NCI-H2171 treated with DMSO at 0.1 percent for 48 hours (cell line): ENCODE data around the gene KDM5B.
"Not testable (repeated sequence)": the region's sequence is repeated elsewhere in the genome, so short reads cannot be mapped to it uniquely, and the experiment has no call there.

Experiments
- DNase-seq: peaks from one replicate; lab custom pipeline; 2025; lab: John Stamatoyannopoulos, UW

KDM5B gene

DNA sequence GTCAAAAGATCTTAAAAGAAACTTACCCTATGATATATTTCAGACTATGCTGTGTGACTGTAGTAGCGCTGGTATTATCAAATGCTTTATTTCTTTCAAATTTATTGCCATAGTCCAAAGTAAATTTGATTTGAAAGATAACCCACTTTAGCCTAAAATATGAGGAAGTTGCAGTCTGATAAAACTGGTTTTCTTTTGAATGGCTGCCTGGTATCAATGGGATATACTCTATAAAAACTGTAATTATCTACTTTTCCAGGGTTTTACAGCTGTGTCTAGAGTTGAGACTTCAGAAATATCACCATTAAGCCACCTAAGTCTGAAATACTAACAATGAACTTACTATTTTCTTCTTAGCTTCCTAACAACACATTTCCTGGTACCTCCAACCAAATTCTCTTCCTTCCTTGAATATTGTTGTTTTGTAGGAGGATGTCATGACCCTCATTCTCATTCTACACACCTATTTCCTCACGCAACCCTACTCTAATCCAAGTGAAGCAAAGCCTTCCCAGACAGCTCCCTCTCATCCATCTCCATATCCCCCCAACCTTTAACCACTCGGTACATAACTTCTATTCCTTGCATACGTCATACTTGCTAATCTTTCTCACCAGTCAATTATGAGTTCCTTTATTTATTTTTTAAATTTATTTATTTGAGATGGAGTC is 17.0 kb downstream of the KDM5B start:
- no peak for DNase-seq

DNA sequence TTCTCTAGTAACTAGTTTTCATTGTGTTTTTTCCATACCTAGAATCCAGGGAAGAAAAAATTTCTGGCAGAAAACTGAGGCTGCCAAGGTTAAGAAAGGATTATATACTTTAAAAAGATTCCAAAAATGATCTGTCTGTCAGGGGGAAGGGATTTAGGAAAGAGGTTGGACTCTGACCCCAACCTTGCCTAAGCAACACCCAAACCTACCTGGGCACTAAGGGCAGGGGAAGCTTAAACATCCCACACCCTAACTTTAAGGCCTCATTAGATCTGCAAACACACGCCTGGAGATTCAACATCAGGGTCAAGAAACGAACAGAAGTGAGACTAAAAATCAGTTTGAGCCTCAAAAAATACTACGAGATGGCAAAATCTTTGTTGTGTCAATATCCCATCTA is 19.4 kb downstream of the KDM5B start:
- no peak for DNase-seq

DNA sequence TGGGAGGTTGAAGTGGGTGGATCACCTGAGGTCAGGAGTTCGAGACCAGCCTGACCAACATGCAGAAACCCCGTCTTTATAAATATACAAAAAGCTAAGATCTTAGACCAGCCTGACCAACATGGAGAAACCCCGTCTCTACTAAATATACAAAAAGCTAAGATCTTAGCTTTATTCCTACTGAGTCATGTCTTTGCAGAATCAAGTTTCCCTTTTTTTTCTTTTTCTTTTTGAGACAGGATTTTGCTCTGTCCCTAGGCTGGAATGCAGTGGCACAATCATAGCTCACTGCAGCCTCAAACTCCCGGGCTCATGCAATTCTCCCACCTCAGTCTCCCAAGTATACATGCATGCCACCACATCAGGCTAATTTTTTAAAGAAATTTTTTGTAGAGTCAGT is 21.4 kb downstream of the KDM5B start:
- DNase-seq, result no peak

DNA sequence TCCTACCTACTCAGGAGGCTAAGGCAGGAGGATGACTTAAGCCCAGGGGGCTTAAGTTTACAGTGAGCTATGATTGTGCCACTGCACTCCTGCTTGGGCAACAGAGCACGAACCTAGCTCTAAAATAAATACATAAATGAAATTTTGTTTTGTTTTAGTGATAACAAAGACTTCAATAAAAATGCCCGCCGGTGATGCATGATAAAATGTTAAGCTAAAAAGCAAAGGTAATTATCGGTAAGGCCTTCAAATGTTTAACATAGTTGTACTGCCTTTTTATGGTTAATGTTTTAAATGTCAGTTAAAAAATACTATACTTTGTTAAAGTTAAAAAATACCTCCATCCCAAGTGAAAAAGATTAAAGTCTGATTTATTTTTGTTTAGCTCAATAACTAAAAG is 27.0 kb downstream of the KDM5B start:
- no peak for DNase-seq

DNA sequence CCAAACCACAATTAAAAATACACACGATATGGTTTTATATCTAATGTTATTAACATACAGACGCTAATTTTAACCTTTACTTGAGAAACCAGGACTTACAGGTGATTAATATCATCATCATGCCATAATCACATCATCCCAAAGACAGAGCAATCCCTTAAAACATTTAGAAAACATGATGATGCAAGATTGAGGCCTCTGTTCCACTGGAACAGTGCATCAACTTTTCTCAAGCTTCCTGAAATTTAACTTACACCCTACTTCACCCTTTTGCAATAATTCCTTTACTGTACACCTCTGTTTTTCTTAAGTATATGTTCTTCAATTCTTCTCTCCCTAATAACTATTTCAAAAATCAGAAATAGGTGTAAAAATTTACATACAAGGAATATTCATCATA is 38.1 kb downstream of the KDM5B start:
- DNase-seq, result no peak

DNA sequence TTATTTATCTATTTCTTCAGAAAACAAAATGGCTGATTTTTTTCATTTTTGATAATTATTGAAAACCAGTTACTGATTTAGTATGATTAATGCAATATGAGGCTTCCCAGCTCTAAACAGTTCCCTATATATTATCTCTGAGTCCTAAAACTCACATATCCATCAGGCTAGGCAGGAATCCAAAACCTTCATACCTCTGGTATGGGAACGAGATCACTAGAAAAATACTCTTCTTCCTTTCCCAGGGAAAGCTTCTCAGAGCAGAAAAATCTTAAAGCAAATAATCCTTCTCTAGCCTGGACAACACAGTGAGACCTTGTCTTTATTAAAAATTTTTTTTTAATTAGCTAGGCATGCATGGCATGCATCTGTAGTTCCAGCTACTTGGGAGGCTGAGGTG is 42.5 kb downstream of the KDM5B start:
- no peak for DNase-seq

DNA sequence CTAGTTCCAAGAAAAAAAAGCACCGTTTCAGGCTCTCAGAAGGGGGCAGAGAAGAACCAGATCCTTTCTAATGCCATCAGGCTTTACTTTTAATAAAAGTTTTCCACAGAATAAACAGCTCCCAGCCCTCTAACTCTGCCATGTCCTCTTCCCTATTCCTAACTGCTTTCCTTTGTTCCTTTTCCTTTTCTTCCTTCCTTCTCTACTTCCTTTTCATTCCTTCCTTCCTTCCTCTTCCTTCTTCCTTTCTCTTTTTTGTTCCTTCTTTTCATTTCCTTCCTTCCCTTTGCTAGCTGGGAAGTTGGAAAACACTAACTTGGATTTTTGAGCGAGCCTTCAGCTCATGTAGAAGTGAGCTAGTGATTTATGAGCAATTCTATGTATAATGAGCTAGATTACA is 46.2 kb downstream of the KDM5B start:
- DNase-seq, result no peak

DNA sequence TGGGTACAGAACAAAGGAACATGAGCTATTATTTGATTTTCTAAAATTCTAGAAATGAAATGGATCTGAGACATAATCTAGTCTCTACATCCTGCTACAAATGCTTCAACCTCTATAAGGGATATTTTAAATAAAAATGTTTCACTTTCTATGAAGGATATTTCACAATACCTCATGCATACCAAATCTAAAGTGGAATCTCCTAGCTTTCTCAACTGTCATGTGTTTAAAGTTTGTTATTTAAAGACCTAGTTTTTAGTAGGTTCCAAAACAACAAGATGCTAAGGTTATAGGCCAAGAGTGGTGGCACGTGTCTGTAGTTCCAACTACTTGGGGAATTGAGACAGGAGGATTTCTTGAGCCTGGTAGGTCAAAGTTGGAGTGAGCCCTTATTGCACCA is 47.6 kb downstream of the KDM5B start:
- DNase-seq, result no peak

DNA sequence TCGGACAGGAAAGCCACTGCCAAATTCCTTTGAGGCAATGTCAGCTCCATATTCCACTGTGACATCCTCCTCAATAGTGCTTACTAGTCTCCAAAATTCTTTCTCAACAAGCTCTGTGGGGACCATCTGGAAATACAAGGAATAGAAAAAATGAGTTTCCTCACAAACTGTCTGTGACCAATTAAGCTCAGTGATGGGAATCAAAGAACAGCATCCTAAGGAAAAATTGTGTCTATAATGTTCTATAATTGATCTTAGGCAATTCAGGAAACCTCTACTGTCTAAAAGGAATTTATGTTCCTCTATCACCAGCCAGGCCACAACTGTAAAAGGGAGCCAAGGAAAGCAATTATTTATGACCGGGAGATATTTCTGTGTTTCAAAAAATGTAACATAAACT is 51.8 kb downstream of the KDM5B start:
- no peak for DNase-seq

DNA sequence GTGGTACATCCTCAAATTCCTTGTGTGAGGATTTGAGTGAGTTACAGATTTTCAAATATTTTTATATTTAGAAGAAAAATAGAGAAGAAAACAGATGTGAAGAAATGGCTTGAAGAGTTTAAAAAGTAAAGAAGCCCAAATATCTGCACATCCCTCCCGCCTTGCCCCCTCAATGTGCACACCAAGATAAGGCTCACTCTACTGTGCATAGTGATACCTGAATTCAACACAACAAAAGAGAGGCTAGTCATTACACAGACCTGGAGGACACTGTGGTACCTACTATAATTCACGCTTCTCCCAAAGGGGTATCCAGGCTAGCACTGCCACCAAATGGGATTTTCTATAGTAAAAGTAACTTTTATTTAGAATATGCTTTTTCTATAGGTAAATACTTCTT is 53.9 kb downstream of the KDM5B start:
- DNase-seq, result no peak

DNA sequence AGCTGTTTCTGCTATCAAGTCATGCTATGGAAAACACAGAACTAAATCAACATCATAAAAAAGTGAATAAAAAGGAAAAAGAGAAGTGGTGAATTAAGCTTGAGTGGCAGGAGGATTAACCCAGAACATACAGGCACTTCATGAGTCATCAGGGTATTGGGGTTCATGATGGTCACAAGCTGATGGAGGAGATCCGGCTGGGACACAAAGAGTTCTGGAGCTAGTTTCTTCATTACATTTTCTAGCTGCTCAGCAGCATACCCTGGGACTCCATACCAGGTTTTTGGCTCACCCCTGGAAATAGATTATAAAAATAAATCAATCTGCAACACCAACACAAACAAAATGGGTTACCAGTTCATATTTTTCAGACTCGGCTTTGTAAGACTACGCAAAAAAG is 55.4 kb downstream of the KDM5B start:
- no peak for DNase-seq

DNA sequence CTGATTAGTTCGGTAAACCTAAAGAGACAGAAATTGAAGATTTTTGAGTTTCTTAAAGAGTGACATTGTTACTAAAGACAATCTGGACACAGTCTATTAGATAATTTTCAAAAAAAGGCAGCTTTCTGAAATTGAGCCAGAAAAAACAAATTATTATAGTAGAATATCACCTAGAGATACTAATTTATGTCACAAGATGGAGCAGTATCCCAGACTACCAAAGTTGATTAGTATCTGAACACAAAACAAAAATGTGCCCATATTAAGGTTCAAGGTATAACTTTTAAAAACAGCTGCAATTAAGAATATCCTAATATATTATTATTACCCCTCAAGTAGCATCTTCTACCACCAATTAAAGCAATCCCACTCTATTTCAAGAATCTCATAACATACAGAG is 57.5 kb downstream of the KDM5B start:
- no peak for DNase-seq

DNA sequence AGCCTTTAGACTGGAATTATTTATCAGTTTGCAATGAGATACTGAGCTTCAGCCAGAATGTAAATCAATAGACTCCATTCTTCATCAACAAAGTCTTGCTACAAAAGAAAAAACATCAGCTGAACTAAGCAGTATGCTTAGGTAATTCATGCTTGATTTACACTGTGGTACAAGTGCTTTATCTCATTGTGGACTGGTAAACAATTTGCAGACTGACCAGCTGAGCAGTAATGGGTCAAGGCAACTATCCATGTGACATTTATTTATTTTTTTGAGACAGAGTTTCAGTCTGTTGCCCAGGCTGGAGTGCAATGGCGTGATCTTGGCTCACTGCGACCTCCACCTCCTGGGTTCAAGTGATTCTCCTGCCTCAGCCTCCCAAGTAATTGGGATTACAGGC is 58.2 kb downstream of the KDM5B start:
- no peak for DNase-seq

DNA sequence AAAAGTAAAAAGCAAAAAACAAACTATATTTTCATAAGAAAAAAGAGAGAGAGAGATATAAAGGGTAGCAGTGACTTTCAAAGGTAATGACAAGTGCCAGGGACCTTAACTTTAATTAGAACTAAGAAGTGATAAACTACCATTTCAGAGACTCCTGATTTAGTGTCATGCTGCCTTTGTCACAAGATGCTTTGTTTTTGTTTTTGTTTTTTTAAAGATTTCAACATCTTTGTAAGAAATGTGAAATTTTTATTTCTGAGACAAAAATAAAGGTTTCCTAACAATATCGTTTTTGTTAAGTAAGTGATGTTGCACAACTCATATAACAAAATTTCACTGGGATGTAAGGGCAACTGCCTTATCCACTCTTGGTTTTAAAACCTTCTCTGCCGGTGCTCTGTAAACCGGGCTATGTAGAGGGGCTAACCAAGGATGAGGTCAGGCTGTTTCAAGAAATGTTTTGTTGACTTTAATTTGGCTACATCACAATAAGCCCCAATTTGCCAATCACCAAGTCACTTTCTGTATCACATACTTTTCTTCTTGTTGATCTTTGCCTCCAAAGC is 62.8 kb downstream of the KDM5B start:
- no peak for DNase-seq

DNA sequence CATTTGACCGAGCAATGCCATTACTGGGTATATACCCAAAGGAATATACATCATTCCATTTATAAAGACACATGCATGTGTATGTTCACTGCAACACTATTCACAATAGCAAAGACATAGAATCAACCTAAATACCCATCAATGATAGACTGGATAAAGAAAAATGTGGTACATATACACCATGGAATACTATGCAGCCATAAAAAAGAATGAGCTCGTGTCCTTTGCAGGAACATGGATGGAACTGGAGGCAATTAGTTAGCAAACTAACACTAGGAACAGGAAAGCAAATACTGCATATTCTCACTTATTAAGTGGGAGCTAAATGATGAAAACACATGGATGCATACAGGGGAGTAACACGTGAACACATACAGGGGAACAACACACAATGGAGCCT is 63.5 kb downstream of the KDM5B start:
- not testable (repeated sequence) for DNase-seq

DNA sequence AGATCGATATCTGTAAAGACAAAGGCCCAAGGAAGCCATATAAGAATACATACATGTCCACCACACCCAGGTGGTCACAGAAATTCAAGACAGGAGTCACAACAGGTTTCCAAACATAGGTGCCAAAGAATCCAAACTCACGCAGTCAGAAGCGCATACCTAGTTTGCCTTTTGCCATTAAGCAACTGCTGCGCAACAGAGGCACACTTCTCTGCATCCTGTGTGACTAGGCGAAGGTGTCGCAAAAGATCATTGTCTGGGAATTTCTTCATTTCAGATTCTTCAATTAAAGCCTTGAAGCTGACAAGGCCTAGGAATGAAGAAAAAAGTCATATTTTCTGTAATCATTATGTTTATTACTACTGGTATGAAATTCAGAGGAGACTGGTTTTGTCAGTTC is 65.7 kb downstream of the KDM5B start:
- no peak for DNase-seq

DNA sequence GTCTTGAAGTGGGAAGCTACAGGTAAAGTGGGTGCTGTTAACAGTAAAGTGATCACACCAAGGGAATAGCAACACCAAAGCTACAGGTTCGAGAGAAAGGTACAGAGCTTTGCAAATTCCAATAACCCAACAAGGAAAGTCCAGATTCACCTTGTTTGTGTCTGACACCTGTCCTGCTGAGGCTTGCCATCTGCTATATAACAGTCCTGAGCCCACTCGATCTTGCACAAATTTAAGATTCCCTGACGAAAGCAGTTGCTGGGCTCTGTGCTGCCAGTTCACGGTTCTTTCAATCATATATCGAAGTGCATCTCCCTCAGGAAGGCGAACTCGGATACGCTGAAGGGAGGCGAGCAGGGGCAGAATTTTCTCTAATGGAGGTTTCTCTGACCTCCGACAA is 75.0 kb downstream of the KDM5B start:
- DNase-seq, result no peak

DNA sequence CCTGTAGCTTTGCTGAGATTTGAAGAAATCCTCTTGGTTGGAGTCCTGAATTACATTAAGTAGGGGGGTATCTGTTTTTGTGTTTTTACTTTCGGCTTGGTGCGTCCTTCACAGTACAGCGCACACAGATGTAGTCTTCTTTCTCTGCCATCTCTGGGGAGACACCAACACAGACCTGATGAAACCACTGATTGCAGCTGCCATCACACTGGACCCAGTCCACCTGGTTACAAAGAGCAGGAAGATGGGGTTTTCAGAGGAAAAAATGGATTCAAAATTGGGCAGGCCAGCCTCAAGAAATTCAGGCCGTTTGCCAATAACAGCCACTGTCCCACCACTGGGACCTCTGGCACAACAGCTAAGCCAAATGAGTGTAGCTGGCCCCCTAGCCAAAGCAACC is 79.3 kb downstream of the KDM5B start:
- DNase-seq, result no peak

DNA sequence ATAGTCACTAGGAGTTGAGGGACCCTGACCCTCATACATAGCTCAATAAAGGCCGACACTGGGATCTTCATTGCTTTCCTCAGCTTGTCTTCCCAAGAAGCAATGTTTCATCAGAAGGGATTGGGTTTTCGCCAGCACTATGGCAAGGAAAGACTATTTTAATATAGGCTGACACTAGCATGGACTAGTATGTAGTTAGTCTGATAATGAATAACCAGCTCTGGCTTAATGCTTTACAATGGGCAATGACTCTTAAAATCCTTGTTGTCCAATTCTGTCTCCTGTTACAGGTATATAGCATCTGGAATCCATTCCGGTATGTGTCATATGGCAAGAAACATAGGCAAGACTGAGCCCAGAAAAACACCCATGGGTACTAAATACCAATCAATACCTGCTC is 82.7 kb downstream of the KDM5B start:
- DNase-seq, result peak; percentile 68

DNA sequence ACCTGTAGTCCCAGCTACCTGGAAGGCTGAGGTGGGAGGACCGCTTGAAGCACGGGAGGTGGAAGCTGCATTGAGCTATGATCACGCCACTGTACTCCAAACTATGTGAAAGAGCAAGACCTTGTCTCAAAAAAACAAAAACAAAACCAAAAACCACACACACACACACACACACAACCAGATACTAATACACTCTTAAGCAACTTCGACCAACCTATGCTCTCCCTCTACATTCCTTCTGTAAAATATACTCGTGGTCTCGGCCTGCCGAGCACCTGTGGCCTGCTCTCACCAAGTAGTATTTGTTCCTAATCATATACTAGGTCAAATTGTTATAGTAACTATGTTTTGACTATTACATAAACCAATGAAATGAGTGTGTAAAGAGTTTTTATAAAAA is 84.5 kb downstream of the KDM5B start:
- DNase-seq, result no peak

DNA sequence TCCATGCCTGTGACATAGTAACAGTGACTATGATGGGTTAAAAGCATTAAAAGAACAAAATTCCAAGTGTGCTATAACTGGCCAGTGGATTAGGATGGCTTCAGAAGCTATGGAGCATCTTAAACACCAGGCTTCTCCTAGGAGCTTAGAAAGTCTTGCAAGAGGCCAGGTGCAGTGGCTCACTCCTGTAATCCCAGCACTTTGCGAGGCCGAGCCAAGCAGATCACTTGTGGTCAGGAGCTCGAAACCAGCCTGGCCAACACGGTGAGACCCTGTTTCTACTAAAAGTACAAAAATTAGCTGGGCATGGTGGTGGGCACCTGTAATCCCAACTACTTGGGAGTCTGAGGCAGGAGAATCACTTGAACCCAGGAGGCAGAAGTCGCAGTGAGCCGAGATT is 85.2 kb downstream of the KDM5B start:
- DNase-seq, result not testable (repeated sequence)

DNA sequence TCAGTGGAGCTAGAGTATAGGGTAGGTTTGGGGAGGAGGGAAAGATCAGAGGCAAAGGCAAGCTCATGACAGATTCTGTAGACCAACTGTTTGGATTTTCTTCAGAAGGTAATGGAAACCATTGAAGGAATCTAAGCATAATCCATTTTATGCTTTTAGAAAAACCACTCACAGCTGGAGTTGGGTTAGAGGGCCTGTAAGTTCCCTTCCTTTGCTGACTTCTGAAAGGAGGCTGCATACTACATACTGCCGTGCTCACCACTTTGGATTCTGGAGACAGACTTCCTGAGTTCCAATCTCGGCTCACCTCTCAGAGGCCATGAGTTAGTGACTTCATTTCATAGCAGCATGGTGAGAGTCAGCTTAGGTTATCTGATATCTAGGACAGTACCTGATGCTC is 91.6 kb downstream of the KDM5B start:
- no peak for DNase-seq

DNA sequence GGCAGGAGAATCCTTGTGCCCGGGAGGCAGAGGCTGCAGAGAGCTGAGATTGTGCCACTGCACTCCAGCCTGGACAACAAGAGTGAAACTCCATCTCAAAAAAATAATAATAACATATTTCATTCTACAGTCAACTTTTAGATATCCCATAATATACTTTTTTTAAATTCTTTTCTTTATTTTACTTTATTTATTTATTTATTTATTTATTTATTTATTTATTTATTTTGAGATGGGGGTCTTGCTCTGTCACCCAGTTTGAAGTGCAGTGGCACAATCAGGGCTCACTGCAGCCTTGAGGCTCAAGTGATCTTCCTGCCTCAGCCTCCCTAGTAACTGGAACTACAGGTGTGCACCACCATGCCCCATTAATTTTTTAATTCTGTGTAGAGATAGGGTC is 94.0 kb downstream of the KDM5B start:
- DNase-seq, result not testable (repeated sequence)

DNA sequence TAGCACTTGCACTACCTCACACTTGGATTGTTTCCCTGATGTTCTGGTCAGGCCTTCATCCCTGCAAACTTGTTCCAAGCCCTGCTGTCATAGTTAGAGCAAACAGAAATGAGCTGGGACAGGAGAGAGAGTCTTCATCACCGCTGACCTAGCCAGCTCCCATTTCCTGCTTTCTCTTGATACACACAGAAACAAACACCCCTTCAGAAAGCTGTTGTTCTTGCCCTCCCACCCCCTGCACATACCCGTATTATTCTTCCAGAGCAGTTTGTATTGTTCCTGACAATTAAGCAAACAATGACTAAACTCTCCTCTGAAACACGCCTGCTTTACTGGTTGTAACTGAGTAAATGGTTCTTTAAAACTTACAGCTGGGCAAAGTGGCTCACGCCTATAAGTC is 95.1 kb downstream of the KDM5B start:
- DNase-seq, result no peak
